Kidney (tissue), 14 donors: ENCODE data around the gene CACNA1A. TPM values are rescaled to one million over a fixed set of nuclear protein-coding genes. Genes with fewer than 3 reads are reported as not detected.

Experiments
- DNase-seq, 5 donors: peaks; one replicate each; pipeline ENCODE4 v3.0.0-alpha.2; 2013 to 2020
- FAIRE-seq: peaks from 2 replicates; lab custom pipeline; 2012; peaks lifted over from hg19 to GRCh38; lab: Jason Lieb, UNC
- H3K27ac ChIP-seq, 2 donors: one replicate each; pipeline ENCODE4 v1.7.0; 2013; ENCODE audit warnings: low read depth in 2 of 2, low read length in 2 of 2, inconsistent platforms in 1 of 2
- H3K27me3 ChIP-seq: one replicate; pipeline ENCODE4 v1.7.1; 2013; ENCODE audit warnings: low read length, inconsistent platforms; ENCODE audit not compliant: control insufficient read depth, insufficient read depth
- H3K36me3 ChIP-seq, 3 donors: one replicate each; pipeline versions ENCODE4 v1.7.0 to v1.7.1; 2013; ENCODE audit warnings: low read length in 3 of 3, control low read depth in 1 of 3, inconsistent platforms in 1 of 3; ENCODE audit not compliant: insufficient read depth in 3 of 3, control insufficient read depth in 2 of 3
- H3K4me1 ChIP-seq, 3 donors: one replicate each; pipeline versions ENCODE4 v1.7.0 to v1.7.1; 2013; ENCODE audit warnings: low read length in 3 of 3, inconsistent platforms in 1 of 3, low read depth in 1 of 3; ENCODE audit not compliant: control insufficient read depth in 2 of 3, insufficient read depth in 2 of 3
- H3K4me3 ChIP-seq, 3 donors: one replicate each; pipeline versions ENCODE4 v1.7.0 to v1.8.1; 2013; ENCODE audit warnings: low read length in 3 of 3, control low read depth in 1 of 3, inconsistent platforms in 1 of 3
- H3K9ac ChIP-seq, 3 donors: one replicate each; pipeline versions ENCODE4 v1.7.0 to v1.7.1; 2013; ENCODE audit warnings: low read length in 3 of 3, control low read depth in 1 of 3, inconsistent platforms in 1 of 3
- H3K9me3 ChIP-seq, 3 donors: one replicate each; pipeline versions ENCODE4 v1.7.0 to v1.7.1; 2013; ENCODE audit warnings: low read length in 3 of 3, control low read depth in 1 of 3, inconsistent platforms in 1 of 3; ENCODE audit not compliant: control insufficient read depth in 2 of 3, insufficient read depth in 1 of 3
- CTCF ChIP-seq: IDR thresholded peaks from 3 replicates; pipeline ENCODE4 v1.5.1; 2012; ENCODE audit warnings: mild to moderate bottlenecking, moderate library complexity, borderline replicate concordance; ENCODE audit not compliant: insufficient read depth; ENCODE audit errors: extremely low read depth
- intact Hi-C: fragments of 100-400 bp; cut with DNase I; formaldehyde crosslinking; loops from one replicate; pipeline ENCODE4 v1.11.1; 2022
- polyA plus RNA-seq: library from polyadenylated mRNA; stranded (reverse); fragments of 350-450 nt; fragmentation: Illumina TruSeq; extraction: RNeasy Lipid Tissue Mini Kit (QIAGEN cat#74804); gene quantifications from one replicate; pipeline ENCODE4 v1.2.3, GENCODE V29; 2014; ENCODE audit warnings: low read depth, low replicate concordance; ENCODE audit not compliant: insufficient read depth
- total RNA-seq: library from RNA; stranded (reverse); fragmentation: NEBNext Ultra II Directional; extraction: Animal tissue kit (Norgen Biotek cat#: 25700); gene quantifications from one replicate; pipeline ENCODE4 v1.2.1, GENCODE V29; 2021
- donor health status: control.
- donor health status: control.
- donor health status: control.
- donor health status: control.
- donor health status: control.
- donor health status: DM: yes; HTN: yes; CAD: no.
- donor health status: Normal renal cell carcinoma (clear cell type).

The CACNA1A gene
- total and polyA plus RNA-seq, 2 donors from 2014 or later, result 0.30 to 1.7 TPM

DNA sequence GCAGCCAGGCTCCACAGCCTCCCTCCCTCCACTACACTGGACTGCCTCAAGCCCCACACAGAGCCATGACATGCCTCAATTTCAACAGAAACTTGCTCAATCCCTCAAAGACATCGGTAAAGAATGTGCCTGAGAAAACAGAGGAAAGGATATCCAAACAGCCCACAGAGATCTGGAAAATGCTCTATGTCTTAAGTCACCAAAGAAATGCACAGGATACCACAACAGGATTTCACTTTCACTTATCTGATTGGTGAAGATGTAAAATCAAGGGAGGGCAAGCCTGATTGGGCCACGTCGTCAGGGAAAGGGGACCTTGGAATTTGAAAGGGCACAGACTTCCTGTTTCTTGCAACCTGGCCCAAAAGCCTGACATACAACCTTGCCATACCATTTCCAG, 14.2 kb downstream of the CACNA1A start:
- peaks cover 0 to 4% (median 0%) of the 10 kb centered on the region in 3 donors for H3K9me3 ChIP-seq
- intact Hi-C loops, result no loop called here
- H3K4me3 ChIP-seq, result no peak overlapping the region
- no peak for FAIRE-seq
- no peaks in the 10 kb centered on the region for H3K36me3 ChIP-seq
- DNase-seq, result no peak
- no peak overlapping the region for H3K9ac ChIP-seq
- H3K4me1 ChIP-seq, result no peaks in the 10 kb centered on the region
- no peak for TF ChIP-seq CTCF
- no peak overlapping the region for H3K27ac ChIP-seq
- no peaks in the 10 kb centered on the region for H3K27me3 ChIP-seq

GRCh38 chr19:13487985-13488384, 18.3 kb downstream of the CACNA1A start:
- no peaks in the 10 kb centered on the region for H3K27me3 ChIP-seq
- H3K4me1 ChIP-seq, result no peaks in the 10 kb centered on the region
- no peaks in the 10 kb centered on the region for H3K9me3 ChIP-seq
- no peak overlapping the region for H3K4me3 ChIP-seq
- no peak for FAIRE-seq
- no peak overlapping the region for H3K9ac ChIP-seq
- no peak overlapping the region for H3K27ac ChIP-seq
- no peak for DNase-seq
- H3K36me3 ChIP-seq, result no peaks in the 10 kb centered on the region
- intact Hi-C loops, result no loop called here
- TF ChIP-seq CTCF, result no peak

- no peaks in the 10 kb centered on the region for H3K36me3 ChIP-seq
- H3K4me1 ChIP-seq, result no peaks in the 10 kb centered on the region
- no peak for TF ChIP-seq CTCF
- intact Hi-C loops, result no loop called here
- DNase-seq, result no peak
- no peak for FAIRE-seq
- no peak overlapping the region for H3K9ac ChIP-seq
- no peak overlapping the region for H3K4me3 ChIP-seq
- H3K27me3 ChIP-seq, result no peaks in the 10 kb centered on the region
- H3K27ac ChIP-seq, result no peak overlapping the region
- no peaks in the 10 kb centered on the region for H3K9me3 ChIP-seq
Measured at GRCh38 chr19:13484166-13484565, 22.1 kb downstream of the CACNA1A start.

DNA sequence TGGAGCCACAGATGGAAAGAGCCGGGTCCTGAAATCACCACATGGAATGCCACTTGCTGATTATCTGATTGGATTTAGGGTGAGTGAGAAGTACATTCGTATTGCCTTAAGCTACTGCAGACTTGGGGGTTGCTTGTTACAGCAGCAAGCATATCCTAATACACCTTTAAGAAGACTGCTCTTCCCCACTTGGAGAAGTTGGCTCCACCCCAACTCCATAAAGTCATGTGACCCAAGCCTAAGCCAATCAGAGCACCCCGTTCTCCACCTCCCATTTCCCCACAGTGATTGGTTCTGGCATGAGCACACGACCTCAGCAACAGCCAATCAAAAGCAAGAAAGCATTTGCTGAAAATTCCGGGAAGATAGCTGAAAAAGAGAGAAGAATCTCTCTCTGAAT, 23.1 kb downstream of the CACNA1A start:
- no peak for TF ChIP-seq CTCF
- Histone ChIP-seq H3K36me3 (no peaks in the 10 kb centered on the region), H3K9me3 (no peaks in the 10 kb centered on the region), H3K9ac (no peak overlapping the region), H3K27me3 (no peaks in the 10 kb centered on the region), H3K27ac (no peak overlapping the region), H3K4me1 (no peaks in the 10 kb centered on the region), H3K4me3 (no peak overlapping the region)
- FAIRE-seq (no peak), DNase-seq (no peak)
- intact Hi-C loops, result no loop called here
